ENCODE measurements around the gene ADIPOR1. TPM values are rescaled to one million over a fixed set of nuclear protein-coding genes. Genes with fewer than 3 reads are reported as not detected.

Gene ADIPOR1
- total RNA-seq, 1 donor: 104 TPM

DNA sequence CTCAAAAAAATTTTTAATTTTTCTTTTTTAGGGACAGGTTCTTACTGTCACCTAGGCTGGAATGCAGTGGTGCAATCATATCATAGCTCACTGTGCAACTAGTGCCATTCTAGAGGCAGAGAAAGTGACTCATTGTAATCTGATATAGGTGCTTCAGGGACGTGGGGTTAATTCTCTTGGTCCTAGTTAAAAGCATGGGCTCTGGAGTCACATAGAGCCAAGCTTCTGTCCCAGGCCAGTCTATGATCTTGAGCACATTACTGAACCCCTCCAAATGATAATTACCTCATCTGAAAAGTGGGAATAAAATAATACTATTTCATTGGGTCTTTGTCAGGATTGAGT is 1.1 kb upstream of the ADIPOR1 start:
- H3K4me3 ChIP-seq (ENCODE audit: low read depth, low read length): no peak overlapping the region
- TF ChIP-seq CTCF (IDR thresholded peaks at IDR 0.05; ENCODE audit: insufficient read depth, low read length): no peak
- DNase-seq (ENCODE audit: low read depth): no peak

GRCh38 chr1:202958544-202959275 is 598 bp upstream of the ADIPOR1 start:
- TF ChIP-seq CTCF (IDR thresholded peaks at IDR 0.05; ENCODE audit: insufficient read depth, low read length): no peak
- H3K4me3 ChIP-seq (ENCODE audit: low read depth, low read length): peak overlapping the region; percentile 94
- DNase-seq (ENCODE audit: low read depth): no peak

DNA sequence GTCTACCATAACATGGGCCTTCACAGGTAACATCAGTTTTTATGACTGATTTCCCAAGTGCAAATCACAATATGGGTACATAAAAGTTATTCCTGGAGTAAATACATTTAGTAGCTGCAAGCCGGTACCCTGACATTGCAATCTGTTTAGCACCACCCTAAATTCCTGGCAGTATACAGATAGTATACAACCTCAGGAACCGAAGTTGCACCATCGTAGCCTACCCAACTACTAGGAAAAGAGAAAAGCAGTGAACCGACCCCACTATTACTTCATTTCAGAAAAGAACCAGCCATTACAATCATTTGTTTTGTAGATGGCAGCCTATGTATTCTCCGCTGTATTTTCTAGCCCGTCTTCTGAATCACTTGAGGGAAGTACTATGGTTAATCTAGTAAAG is 1.1 kb downstream of the ADIPOR1 start:
- DNase-seq (ENCODE audit: low read depth): no peak
- TF ChIP-seq CTCF (IDR thresholded peaks at IDR 0.05; ENCODE audit: insufficient read depth, low read length): no peak
- peak overlapping the region; percentile 94 for H3K4me3 ChIP-seq (ENCODE audit: low read depth, low read length)

GRCh38 chr1:202954057-202954745 is 3.9 kb downstream of the ADIPOR1 start:
- no peak for TF ChIP-seq CTCF (IDR thresholded peaks at IDR 0.05; ENCODE audit: insufficient read depth, low read length)
- no peak overlapping the region for H3K4me3 ChIP-seq (ENCODE audit: low read depth, low read length)
- no peak for DNase-seq (ENCODE audit: low read depth)

GRCh38 chr1:202953392-202953791 is 4.7 kb downstream of the ADIPOR1 start:
- DNase-seq (ENCODE audit: low read depth): no peak
- TF ChIP-seq CTCF (IDR thresholded peaks at IDR 0.05; ENCODE audit: insufficient read depth, low read length): no peak
- no peak overlapping the region for H3K4me3 ChIP-seq (ENCODE audit: low read depth, low read length)

GRCh38 chr1:202952818-202953217 is 5.3 kb downstream of the ADIPOR1 start:
- peak; percentile 74 for DNase-seq (ENCODE audit: low read depth)
- no peak for TF ChIP-seq CTCF (IDR thresholded peaks at IDR 0.05; ENCODE audit: insufficient read depth, low read length)

More at GRCh38 chr1:202952818-202953217, 5.3 kb downstream of the ADIPOR1 start:
- H3K4me3 ChIP-seq (ENCODE audit: low read depth, low read length): no peak overlapping the region
